ENCODE data around the gene AFAP1L2.

Gene AFAP1L2, protein sequence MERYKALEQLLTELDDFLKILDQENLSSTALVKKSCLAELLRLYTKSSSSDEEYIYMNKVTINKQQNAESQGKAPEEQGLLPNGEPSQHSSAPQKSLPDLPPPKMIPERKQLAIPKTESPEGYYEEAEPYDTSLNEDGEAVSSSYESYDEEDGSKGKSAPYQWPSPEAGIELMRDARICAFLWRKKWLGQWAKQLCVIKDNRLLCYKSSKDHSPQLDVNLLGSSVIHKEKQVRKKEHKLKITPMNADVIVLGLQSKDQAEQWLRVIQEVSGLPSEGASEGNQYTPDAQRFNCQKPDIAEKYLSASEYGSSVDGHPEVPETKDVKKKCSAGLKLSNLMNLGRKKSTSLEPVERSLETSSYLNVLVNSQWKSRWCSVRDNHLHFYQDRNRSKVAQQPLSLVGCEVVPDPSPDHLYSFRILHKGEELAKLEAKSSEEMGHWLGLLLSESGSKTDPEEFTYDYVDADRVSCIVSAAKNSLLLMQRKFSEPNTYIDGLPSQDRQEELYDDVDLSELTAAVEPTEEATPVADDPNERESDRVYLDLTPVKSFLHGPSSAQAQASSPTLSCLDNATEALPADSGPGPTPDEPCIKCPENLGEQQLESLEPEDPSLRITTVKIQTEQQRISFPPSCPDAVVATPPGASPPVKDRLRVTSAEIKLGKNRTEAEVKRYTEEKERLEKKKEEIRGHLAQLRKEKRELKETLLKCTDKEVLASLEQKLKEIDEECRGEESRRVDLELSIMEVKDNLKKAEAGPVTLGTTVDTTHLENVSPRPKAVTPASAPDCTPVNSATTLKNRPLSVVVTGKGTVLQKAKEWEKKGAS

GRCh38 chr10:114404171-114405010 is at the start of gene AFAP1L2:
Gene AFAP1L2 (minus strand): TSS chr10:114404502. CDS start chr10:114404455, 47 bp downstream.
- peaks cover 41% of the 10 kb centered on the region for H3K27me3 Mint-ChIP-seq (ENCODE audit: low read depth)
- TF ChIP-seq, protein P1, sequence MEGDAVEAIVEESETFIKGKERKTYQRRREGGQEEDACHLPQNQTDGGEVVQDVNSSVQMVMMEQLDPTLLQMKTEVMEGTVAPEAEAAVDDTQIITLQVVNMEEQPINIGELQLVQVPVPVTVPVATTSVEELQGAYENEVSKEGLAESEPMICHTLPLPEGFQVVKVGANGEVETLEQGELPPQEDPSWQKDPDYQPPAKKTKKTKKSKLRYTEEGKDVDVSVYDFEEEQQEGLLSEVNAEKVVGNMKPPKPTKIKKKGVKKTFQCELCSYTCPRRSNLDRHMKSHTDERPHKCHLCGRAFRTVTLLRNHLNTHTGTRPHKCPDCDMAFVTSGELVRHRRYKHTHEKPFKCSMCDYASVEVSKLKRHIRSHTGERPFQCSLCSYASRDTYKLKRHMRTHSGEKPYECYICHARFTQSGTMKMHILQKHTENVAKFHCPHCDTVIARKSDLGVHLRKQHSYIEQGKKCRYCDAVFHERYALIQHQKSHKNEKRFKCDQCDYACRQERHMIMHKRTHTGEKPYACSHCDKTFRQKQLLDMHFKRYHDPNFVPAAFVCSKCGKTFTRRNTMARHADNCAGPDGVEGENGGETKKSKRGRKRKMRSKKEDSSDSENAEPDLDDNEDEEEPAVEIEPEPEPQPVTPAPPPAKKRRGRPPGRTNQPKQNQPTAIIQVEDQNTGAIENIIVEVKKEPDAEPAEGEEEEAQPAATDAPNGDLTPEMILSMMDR (IDR thresholded peaks at IDR 0.05; ENCODE audit: unreplicated experiment in 3 of 3), result no peak
- H3K36me3 Mint-ChIP-seq (ENCODE audit: low read depth), result no peaks in the 10 kb centered on the region
- peaks cover 49% of the 10 kb centered on the region for H3K4me1 Mint-ChIP-seq
- peak within 1 kb of the TSS; percentile 85 to 94 (median 93) for H3K4me3 Mint-ChIP-seq
- no peaks in the 10 kb centered on the region for H3K9me3 Mint-ChIP-seq
- peak within 1 kb of the TSS; percentile 73 to 87 (median 87) for H3K27ac Mint-ChIP-seq

DNA sequence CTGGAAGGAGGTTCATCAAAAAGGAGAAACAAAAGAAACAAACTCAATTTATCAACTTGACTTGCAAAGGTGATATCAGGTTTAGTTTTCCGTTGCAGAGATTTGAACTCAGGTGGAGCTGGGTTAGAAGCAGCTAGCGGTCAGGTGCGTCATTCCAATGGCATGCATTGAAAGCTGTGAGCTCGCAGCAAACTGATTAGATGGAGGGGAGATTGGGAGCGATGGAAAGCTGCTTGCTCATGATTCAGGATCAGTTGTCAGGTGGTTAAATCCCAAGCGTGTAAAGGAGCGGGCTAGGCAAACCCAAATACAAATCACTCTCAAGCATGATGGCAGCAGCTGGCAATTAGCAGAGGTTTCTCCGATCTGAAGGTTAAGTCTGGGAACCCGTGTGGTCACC is 49.3 kb upstream of the AFAP1L2 start:
- Mint-ChIP-seq H3K9me3 (no peaks in the 10 kb centered on the region), H3K36me3 (ENCODE audit: low read depth) (peaks cover 39% of the 10 kb centered on the region), H3K27ac (no peak overlapping the region)

DNA sequence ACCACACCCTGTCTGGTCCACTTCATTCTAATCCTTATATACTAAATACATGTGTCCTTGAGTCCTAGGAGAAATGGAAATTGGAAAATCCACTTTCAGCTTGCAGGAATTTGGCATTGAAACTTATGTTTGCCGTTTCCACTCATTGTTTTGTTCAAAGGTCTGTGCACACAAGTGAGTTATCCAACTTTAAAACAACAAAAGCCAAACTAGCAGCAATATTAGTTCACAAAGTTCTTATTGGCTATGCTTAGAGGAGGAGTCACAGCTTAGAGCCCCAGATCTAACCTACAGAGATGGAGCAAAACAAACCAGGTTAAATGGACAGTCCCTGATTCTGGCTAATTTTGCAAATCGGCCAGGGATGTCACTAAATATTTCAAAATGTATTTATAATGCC is 44.6 kb upstream of the AFAP1L2 start:
- TF ChIP-seq, protein P1 (IDR thresholded peaks at IDR 0.05; ENCODE audit: unreplicated experiment in 3 of 3), result no peak
- no peaks in the 10 kb centered on the region for H3K9me3 Mint-ChIP-seq

More for the DNA sequence above, 49.3 kb upstream of the AFAP1L2 start:
- H3K4me3 Mint-ChIP-seq, result no peak overlapping the region
- peaks cover 4% of the 10 kb centered on the region for H3K27me3 Mint-ChIP-seq (ENCODE audit: low read depth)
- TF ChIP-seq, protein P1 (IDR thresholded peaks at IDR 0.05; ENCODE audit: unreplicated experiment in 3 of 3), result no peak
- H3K4me1 Mint-ChIP-seq, result peaks cover 6% of the 10 kb centered on the region

DNA sequence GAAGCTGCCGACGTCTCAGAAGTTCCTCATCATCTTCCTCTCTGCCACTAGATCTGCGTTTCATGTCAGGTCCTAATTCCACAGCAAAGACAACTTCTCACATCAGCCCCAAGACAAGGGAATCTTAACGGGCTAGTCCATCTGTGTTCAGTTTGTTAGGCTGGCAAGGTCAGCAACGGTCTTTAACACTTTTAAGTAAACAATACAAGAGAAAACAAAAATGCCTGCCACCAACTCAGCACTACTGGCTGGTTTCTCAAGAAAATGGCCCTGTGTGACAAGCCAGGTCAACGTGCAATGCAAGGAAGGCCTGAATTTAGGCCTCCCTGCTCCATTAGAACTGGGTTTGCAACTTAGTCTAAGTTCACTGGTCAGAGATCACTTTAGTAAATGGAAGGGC is 41.0 kb upstream of the AFAP1L2 start:
- H3K27me3 Mint-ChIP-seq (ENCODE audit: low read depth), result no peaks in the 10 kb centered on the region
- TF ChIP-seq, protein P1 (IDR thresholded peaks at IDR 0.05; ENCODE audit: unreplicated experiment in 3 of 3), result no peak
- no peaks in the 10 kb centered on the region for H3K9me3 Mint-ChIP-seq
- H3K36me3 Mint-ChIP-seq (ENCODE audit: low read depth), result peaks cover 35% of the 10 kb centered on the region
- H3K4me1 Mint-ChIP-seq, result peaks cover 11% of the 10 kb centered on the region
- H3K4me3 Mint-ChIP-seq, result no peak overlapping the region
- H3K27ac Mint-ChIP-seq, result no peak overlapping the region

More for the DNA sequence above, 44.6 kb upstream of the AFAP1L2 start:
- Mint-ChIP-seq H3K4me1 (peaks cover 11% of the 10 kb centered on the region), H3K27me3 (ENCODE audit: low read depth) (no peaks in the 10 kb centered on the region), H3K4me3 (no peak overlapping the region), H3K27ac (no peak overlapping the region), H3K36me3 (ENCODE audit: low read depth) (peaks cover 30% of the 10 kb centered on the region)

GRCh38 chr10:114444819-114445218 is 40.5 kb upstream of the AFAP1L2 start:
- peaks cover 40% of the 10 kb centered on the region for H3K36me3 Mint-ChIP-seq (ENCODE audit: low read depth)
- no peaks in the 10 kb centered on the region for H3K9me3 Mint-ChIP-seq
- H3K27me3 Mint-ChIP-seq (ENCODE audit: low read depth), result no peaks in the 10 kb centered on the region
- H3K4me1 Mint-ChIP-seq, result peaks cover 11% of the 10 kb centered on the region
- TF ChIP-seq, protein P1 (IDR thresholded peaks at IDR 0.05; ENCODE audit: unreplicated experiment in 3 of 3), result no peak
- no peak overlapping the region for H3K27ac Mint-ChIP-seq
- no peak overlapping the region for H3K4me3 Mint-ChIP-seq

Measured in nephron (organoid).